DMS53 treated with DMSO at 0.1 percent for 48 hours (cell line): ENCODE data around the gene DOCK3.
A peak's percentile ranks its signal among the peaks of the same experiment; 100 is the strongest.
"Not testable (repeated sequence)": the region's sequence is repeated elsewhere in the genome, so short reads cannot be mapped to it uniquely, and the experiment has no call there.

Experiments
- DNase-seq: peaks from one replicate; lab custom pipeline; 2025; ENCODE audit not compliant: unreplicated experiment; lab: John Stamatoyannopoulos, UW

The DOCK3 gene

GRCh38 chr3:50876947-50877346, 202.2 kb downstream of the DOCK3 start:
- DNase-seq: no peak

GRCh38 chr3:50882733-50883132, 208.0 kb downstream of the DOCK3 start:
- not testable (repeated sequence) for DNase-seq

- DNase-seq: no peak
These were observed 209.0 kb downstream of the DOCK3 start for GRCh38 chr3:50883755-50884154.

GRCh38 chr3:50885070-50885850, 210.5 kb downstream of the DOCK3 start:
- no peak for DNase-seq

- no peak for DNase-seq
These were observed 216.1 kb downstream of the DOCK3 start for GRCh38 chr3:50890688-50891344.

GRCh38 chr3:50901097-50901496, 226.4 kb downstream of the DOCK3 start:
- DNase-seq: not testable (repeated sequence)

- no peak for DNase-seq
These were observed 238.0 kb downstream of the DOCK3 start for GRCh38 chr3:50912746-50913145.

- DNase-seq: no peak
These were observed 238.5 kb downstream of the DOCK3 start for GRCh38 chr3:50913260-50913659.

- not testable (repeated sequence) for DNase-seq
These were observed 247.3 kb downstream of the DOCK3 start for GRCh38 chr3:50922071-50922470.

GRCh38 chr3:50923955-50924354, 249.2 kb downstream of the DOCK3 start:
- DNase-seq: no peak

- DNase-seq: no peak
These were observed 249.9 kb downstream of the DOCK3 start for GRCh38 chr3:50924638-50925037.

- DNase-seq: no peak
These were observed 252.1 kb downstream of the DOCK3 start for GRCh38 chr3:50926868-50927267.

- no peak for DNase-seq
These were observed 255.9 kb downstream of the DOCK3 start for GRCh38 chr3:50930371-50931208.

GRCh38 chr3:50932918-50933317, 258.2 kb downstream of the DOCK3 start:
- DNase-seq: not testable (repeated sequence)

- DNase-seq: no peak
These were observed 261.7 kb downstream of the DOCK3 start for GRCh38 chr3:50936389-50936788.

GRCh38 chr3:50947419-50947818, 272.7 kb downstream of the DOCK3 start:
- no peak for DNase-seq

- no peak for DNase-seq
These were observed 275.9 kb downstream of the DOCK3 start for GRCh38 chr3:50950591-50950990.

GRCh38 chr3:50953825-50954414, 279.2 kb downstream of the DOCK3 start:
- no peak for DNase-seq

- DNase-seq: no peak
These were observed 286.7 kb downstream of the DOCK3 start for GRCh38 chr3:50961386-50961785.

- peak; percentile 63 for DNase-seq
These were observed 296.8 kb downstream of the DOCK3 start for GRCh38 chr3:50971487-50971924.

GRCh38 chr3:50972029-50972428, 297.3 kb downstream of the DOCK3 start:
- DNase-seq: no peak
